HepG2 (cell line): ENCODE measurements around the gene CD93. TPM values are rescaled to one million over a fixed set of nuclear protein-coding genes. Genes with fewer than 3 reads are reported as not detected.

Source experiments
- ATAC-seq: fragments of 200-7000 bp; cut with Tn5 transposase; 3 replicates; pipeline ENCODE4 v1.9.1; 2020; ENCODE audit warnings: mild to moderate bottlenecking, moderate library complexity
- BruUV-seq: library from RNA; stranded (reverse); fragments of 400-500 nt; replicated peaks from 2 replicates; lab custom pipeline; 2021; lab: Mats Ljungman, UMichigan
- CTCF ChIA-PET: fragments of 300-600 bp; formaldehyde crosslinking; extraction: SDS; loops from one replicate; lab custom pipeline; 2021; ENCODE audit warnings: low total read pairs, inconsistent platforms, low intra/inter-chr PET ratio; lab: Yijun Ruan, JAX
- POLR2A ChIA-PET: fragments of 350-600 bp; sonication (Branson Sonifier 250); formaldehyde crosslinking; loops from one replicate; lab custom pipeline; 2020; ENCODE audit warnings: antibody characterized with exemption, inconsistent platforms; lab: Yijun Ruan, JAX
- DNase-seq: peaks from one replicate; pipeline ENCODE4 v3.0.0-alpha.2; 2015; ENCODE audit warnings: low spot score
- FAIRE-seq: peaks from 3 replicates; lab custom pipeline; 2011; peaks lifted over from hg19 to GRCh38; lab: Jason Lieb, UNC
- H2AFZ ChIP-seq: one replicate; pipeline ENCODE4 v1.6.1; 2011; ENCODE audit warnings: low read length, inconsistent platforms
- H3K27ac ChIP-seq: fragments of 300-600 bp; 3 replicates; pipeline ENCODE4 v1.8.0; 2011; ENCODE audit warnings: mixed run types, mild to moderate bottlenecking, mixed read lengths, low read length, inconsistent platforms; ENCODE audit not compliant: insufficient read depth; ENCODE audit errors: extremely low read length
- H3K27me3 ChIP-seq, 2 experiments: fragments of 200-600 bp in 1 of 2; 2 replicates in 1 of 2; 3 replicates in 1 of 2; pipeline versions ENCODE4 v1.6.0 to v1.8.0; 2011; ENCODE audit warnings: low read length in 2 of 2, mild to moderate bottlenecking in 2 of 2, moderate library complexity in 2 of 2, inconsistent platforms in 1 of 2; ENCODE audit not compliant: insufficient read depth in 2 of 2, control insufficient read depth in 1 of 2
- H3K36me3 ChIP-seq, 2 experiments: fragments of 200-600 bp in 1 of 2; replicated peaks in 1 of 2; 2 replicates in 1 of 2; 3 replicates in 1 of 2; pipeline versions ENCODE4 v1.5.1 to v1.8.0; 2011; ENCODE audit warnings: low read length in 2 of 2, inconsistent platforms in 1 of 2; ENCODE audit not compliant: insufficient read depth in 2 of 2, control insufficient read depth in 1 of 2
- H3K4me1 ChIP-seq: 2 replicates; pipeline ENCODE4 v1.5.1; 2012; ENCODE audit warnings: low read length, inconsistent platforms; ENCODE audit not compliant: insufficient read depth
- H3K4me2 ChIP-seq: 2 replicates; pipeline ENCODE4 v1.6.0; 2011; ENCODE audit warnings: low read depth, low read length, inconsistent platforms
- H3K4me3 ChIP-seq, 3 experiments: fragments of 200-600 bp in 1 of 3; sonication (generic), shearing (Covaris generic) in 1 of 3; replicated peaks in 1 of 3; 2 replicates each; pipeline ENCODE4 v1.5.1; 2011 to 2016; ENCODE audit warnings: low read length in 3 of 3, inconsistent platforms in 2 of 3, low read depth in 2 of 3, mild to moderate bottlenecking in 2 of 3, control low read depth in 1 of 3, mixed read lengths in 1 of 3; ENCODE audit not compliant: insufficient read depth in 1 of 3
- H3K79me2 ChIP-seq: one replicate; pipeline ENCODE4 v1.6.1; 2011; ENCODE audit warnings: low read length, inconsistent platforms; ENCODE audit not compliant: insufficient read depth
- H3K9ac ChIP-seq: 2 replicates; pipeline ENCODE4 v1.6.0; 2011; ENCODE audit warnings: mild to moderate bottlenecking, low read depth, low read length, inconsistent platforms; ENCODE audit not compliant: insufficient read depth
- H3K9me3 ChIP-seq: 2 replicates; pipeline ENCODE4 v1.5.1; 2012; ENCODE audit warnings: mild to moderate bottlenecking, low read length
- H4K20me1 ChIP-seq: 2 replicates; pipeline ENCODE4 v1.6.0; 2011; ENCODE audit warnings: inconsistent platforms, mild to moderate bottlenecking, low read length, moderate library complexity; ENCODE audit not compliant: insufficient read depth
- E2F1 ChIP-seq: sonication (generic); formaldehyde crosslinking; IDR thresholded peaks from 2 replicates; pipeline ENCODE4 v1.5.0; 2020; ENCODE audit warnings: missing genetic modification reagents
- GABPB1 ChIP-seq: IDR thresholded peaks from 2 replicates; pipeline ENCODE4 v1.6.1; 2016; ENCODE audit warnings: mild to moderate bottlenecking, missing genetic modification reagents, moderate library complexity, missing compliant biosample characterization
- JUND ChIP-seq: sonication (generic); formaldehyde crosslinking; IDR thresholded peaks from 2 replicates; pipeline ENCODE4 v1.8.0; 2022; ENCODE audit warnings: mild to moderate bottlenecking, missing genetic modification reagents
- KDM2A ChIP-seq: sonication (generic); formaldehyde crosslinking; IDR thresholded peaks from 2 replicates; pipeline ENCODE4 v1.4.0; 2020; ENCODE audit warnings: low read depth, missing genetic modification reagents, borderline replicate concordance
- LCORL ChIP-seq, 2 experiments: fragments of 450-650 bp in 1 of 2; sonication (generic) in 1 of 2; formaldehyde crosslinking in 1 of 2; IDR thresholded peaks; 2 replicates each; pipeline versions ENCODE4 v1.5.0 to v1.6.1; 2017 to 2020; ENCODE audit warnings: antibody characterized with exemption in 1 of 2, missing genetic modification reagents in 1 of 2
- THAP11 ChIP-seq: IDR thresholded peaks from 2 replicates; pipeline ENCODE4 v1.6.1; 2016; ENCODE audit warnings: missing biosample characterization, missing genetic modification reagents
- ZFP1 ChIP-seq: IDR thresholded peaks from 2 replicates; pipeline ENCODE4 v1.6.1; 2016
- ZFP62 ChIP-seq: sonication (generic); formaldehyde crosslinking; IDR thresholded peaks from 2 replicates; pipeline ENCODE4 v1.4.0; 2020; ENCODE audit warnings: missing genetic modification reagents
- ZKSCAN5 ChIP-seq: sonication (generic); formaldehyde crosslinking; IDR thresholded peaks from 2 replicates; pipeline ENCODE4 v1.5.1; 2020; ENCODE audit warnings: mild to moderate bottlenecking, missing genetic modification reagents
- ZNF567 ChIP-seq: sonication (generic); formaldehyde crosslinking; IDR thresholded peaks from 2 replicates; pipeline ENCODE4 v1.8.1; 2023; ENCODE audit warnings: mild to moderate bottlenecking, missing genetic modification reagents, borderline replicate concordance
- ZNF597 ChIP-seq: sonication (generic); formaldehyde crosslinking; IDR thresholded peaks from 2 replicates; pipeline ENCODE4 v1.5.0; 2020; ENCODE audit warnings: missing genetic modification reagents
- WGBS: methylation state at CpG from one replicate; pipeline ENCODE4 v1.1.6; 2017; ENCODE audit warnings: low lambda C conversion rate; 5-methylcytosine and 5-hydroxymethylcytosine counted together
- in situ Hi-C: cut with HindIII; loops from 2 replicates; pipeline ENCODE4 v1.10.0; 2017; ENCODE audit warnings: low pct_unique_long_range_greater_than_20kb; ENCODE audit not compliant: extremely low pct_ligation_motif_present
- intact Hi-C: fragments of 100-400 bp; cut with micrococcal nuclease; formaldehyde crosslinking; loops from one replicate; pipeline ENCODE4 v1.10.0; 2022; ENCODE audit not compliant: unreplicated experiment
- polyA plus RNA-seq, 8 experiments: library from polyadenylated mRNA; depleted of rRNA in 3 of 8; stranded (reverse) in 7 of 8; unstranded in 1 of 8; fragments of >200 nt; fragmentation: Illumina TruSeq in 4 of 8; extraction: Trizol in 4 of 8; gene quantifications; 2 replicates each; pipeline versions ENCODE4 v1.2.1 to v1.2.3, GENCODE V29; 2011 to 2016; ENCODE audit warnings: low read depth in 4 of 8, missing spikeins in 1 of 8, mixed read lengths in 1 of 8; ENCODE audit not compliant: insufficient read depth in 1 of 8
- total RNA-seq, 5 experiments: library from RNA; depleted of rRNA; stranded (reverse); fragments of >200 nt; fragmentation: Illumina TruSeq; extraction: Trizol; gene quantifications; 2 replicates each; pipeline ENCODE4 v1.2.3, GENCODE V29; 2016; ENCODE audit warnings: low read depth in 1 of 5
- TF ChIP-seq, protein P1 (sequence below): conservative IDR thresholded peaks from 2 replicates; pipeline ENCODE4 v1.6.1; 2018; ENCODE audit warnings: missing genetic modification reagents
- TF ChIP-seq, protein P2 (sequence below): sonication (generic); formaldehyde crosslinking; IDR thresholded peaks from 2 replicates; pipeline ENCODE4 v1.8.0; 2022; ENCODE audit warnings: mild to moderate bottlenecking, missing genetic modification reagents, borderline replicate concordance

The CD93 gene
- total and polyA plus RNA-seq, 2 of the 13 experiments (the other 11 are each of a cell fraction or from before 2014, with no cell fraction given): not detected

DNA sequence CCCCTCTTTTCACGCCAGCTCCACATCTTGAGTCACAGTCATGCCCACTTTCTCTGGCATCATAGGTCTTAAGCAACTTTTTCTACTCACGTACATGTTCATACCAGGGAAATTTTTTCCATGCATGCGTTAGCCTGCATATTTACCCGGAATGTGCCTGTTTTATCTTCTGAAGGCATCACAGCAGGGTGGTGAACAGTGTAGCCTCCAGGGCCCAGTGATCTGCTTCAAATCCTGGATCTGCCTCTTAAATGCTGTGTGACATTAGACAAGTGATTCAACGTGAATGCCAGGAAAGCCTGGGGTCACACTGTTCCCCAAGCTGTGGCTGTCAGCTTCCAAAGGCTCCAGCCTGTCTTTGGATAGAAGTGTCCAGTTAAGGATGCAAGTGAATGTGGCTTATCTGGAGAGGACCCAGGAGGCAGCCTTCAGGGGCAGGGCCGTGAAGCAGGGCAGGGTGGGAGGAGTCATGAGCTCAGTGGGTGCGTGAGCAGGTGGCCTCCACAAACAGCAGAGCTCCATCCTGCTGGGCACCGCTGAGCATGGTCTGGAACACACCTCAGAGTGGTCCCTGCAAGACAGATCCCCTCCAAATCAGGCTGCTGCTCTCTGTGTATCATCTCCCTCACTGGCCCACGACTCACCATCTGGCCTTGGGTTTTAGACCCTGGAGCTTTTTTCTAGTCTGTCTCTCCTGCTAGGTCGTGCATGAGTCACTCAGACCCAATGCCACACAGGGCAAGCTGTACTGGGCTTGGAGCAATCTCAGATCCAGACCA is 30.4 kb upstream of the CD93 start:
- H3K4me3 ChIP-seq: no peak overlapping the region
- no TSS peak for BruUV-seq
- DNase-seq (peak; percentile 25), ATAC-seq (peak; percentile 68), FAIRE-seq (no peak)
- in situ Hi-C loops (no loop called here), intact Hi-C loops (no loop called here)
- H3K4me1 ChIP-seq: no peaks in the 10 kb centered on the region
- WGBS: 31% methylated on average over 10 of the region's 10 CpGs
- CTCF ChIA-PET: no interaction called here
- no peak overlapping the region for H3K27ac ChIP-seq
- H3K4me2 ChIP-seq: no peak overlapping the region
- H3K36me3 ChIP-seq: no peaks in the 10 kb centered on the region
- POLR2A ChIA-PET: no interaction called here
- no peaks in the 10 kb centered on the region for H3K79me2 ChIP-seq
- no peak overlapping the region for H3K9ac ChIP-seq
- no peaks in the 10 kb centered on the region for H4K20me1 ChIP-seq
- H3K9me3 ChIP-seq: no peaks in the 10 kb centered on the region
- peaks cover 9 to 33% of the 10 kb centered on the region in 2 experiments; a peak in 4 of 5 replicates for H3K27me3 ChIP-seq
- no peak overlapping the region for H2AFZ ChIP-seq
- TF ChIP-seq ZFP62 (CRISPR knock-in tag): no peak
- no peak for TF ChIP-seq ZNF597 (CRISPR knock-in tag)
- no peak for TF ChIP-seq LCORL (IDR thresholded peaks at IDR 0.05)
- TF ChIP-seq LCORL (CRISPR knock-in tag; IDR thresholded peaks at IDR 0.05): no peak
- TF ChIP-seq GABPB1 (CRISPR knock-in tag): no peak
- no peak for TF ChIP-seq THAP11 (CRISPR knock-in tag)
- TF ChIP-seq, protein P1, sequence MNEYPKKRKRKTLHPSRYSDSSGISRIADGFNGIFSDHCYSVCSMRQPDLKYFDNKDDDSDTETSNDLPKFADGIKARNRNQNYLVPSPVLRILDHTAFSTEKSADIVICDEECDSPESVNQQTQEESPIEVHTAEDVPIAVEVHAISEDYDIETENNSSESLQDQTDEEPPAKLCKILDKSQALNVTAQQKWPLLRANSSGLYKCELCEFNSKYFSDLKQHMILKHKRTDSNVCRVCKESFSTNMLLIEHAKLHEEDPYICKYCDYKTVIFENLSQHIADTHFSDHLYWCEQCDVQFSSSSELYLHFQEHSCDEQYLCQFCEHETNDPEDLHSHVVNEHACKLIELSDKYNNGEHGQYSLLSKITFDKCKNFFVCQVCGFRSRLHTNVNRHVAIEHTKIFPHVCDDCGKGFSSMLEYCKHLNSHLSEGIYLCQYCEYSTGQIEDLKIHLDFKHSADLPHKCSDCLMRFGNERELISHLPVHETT (CRISPR knock-in tag): no peak
- TF ChIP-seq, protein P2, sequence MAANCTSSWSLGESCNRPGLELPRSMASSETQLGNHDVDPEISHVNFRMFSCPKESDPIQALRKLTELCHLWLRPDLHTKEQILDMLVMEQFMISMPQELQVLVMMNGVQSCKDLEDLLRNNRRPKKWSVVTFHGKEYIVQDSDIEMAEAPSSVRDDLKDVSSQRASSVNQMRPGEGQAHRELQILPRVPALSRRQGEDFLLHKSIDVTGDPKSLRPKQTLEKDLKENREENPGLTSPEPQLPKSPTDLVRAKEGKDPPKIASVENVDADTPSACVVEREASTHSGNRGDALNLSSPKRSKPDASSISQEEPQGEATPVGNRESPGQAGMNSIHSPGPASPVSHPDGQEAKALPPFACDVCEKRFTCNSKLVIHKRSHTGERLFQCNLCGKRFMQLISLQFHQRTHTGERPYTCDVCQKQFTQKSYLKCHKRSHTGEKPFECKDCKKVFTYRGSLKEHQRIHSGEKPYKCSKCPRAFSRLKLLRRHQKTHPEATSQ (CRISPR knock-in tag): no peak
- TF ChIP-seq ZKSCAN5 (CRISPR knock-in tag): no peak
- no peak for TF ChIP-seq ZFP1 (CRISPR knock-in tag)
- TF ChIP-seq E2F1 (CRISPR knock-in tag): no peak
- 0 out of 2 replicates have a peak, but pooled peaks have one; percentile 18 for TF ChIP-seq JUND (CRISPR knock-in tag)
- no peak for TF ChIP-seq ZNF567 (CRISPR knock-in tag)
- TF ChIP-seq KDM2A: no peak
